Measurements from ENCODE around the gene TAF11L4.

DNA sequence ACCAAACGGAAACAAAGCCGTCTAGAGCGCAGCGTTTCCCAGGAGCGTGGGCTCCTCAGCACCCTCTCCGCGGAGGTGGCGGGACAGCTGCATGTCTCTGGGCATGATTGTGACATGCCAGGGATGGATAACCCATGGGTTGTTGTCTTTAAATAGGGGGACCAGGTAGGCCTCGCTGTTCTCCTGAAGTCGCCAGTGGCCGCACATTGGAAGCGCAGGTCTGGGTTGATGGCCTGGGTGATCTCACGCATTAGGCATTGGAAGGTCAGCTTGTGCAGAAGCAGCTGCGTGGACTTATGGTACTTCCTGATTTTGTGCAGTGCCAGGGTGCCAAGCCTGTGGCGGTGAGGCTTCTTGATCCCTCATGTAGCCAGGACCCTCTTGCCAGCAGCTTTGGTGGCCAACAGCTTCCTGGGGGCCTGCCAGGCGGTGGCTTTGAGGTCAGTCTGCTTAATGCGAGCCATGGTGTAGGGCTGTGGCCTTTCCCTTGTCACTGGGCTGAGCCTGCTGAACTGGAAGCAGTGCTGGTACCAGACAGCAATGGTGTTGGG lies 9.8 kb upstream of the TAF11L4 start:
- TF ChIP-seq, protein P1, sequence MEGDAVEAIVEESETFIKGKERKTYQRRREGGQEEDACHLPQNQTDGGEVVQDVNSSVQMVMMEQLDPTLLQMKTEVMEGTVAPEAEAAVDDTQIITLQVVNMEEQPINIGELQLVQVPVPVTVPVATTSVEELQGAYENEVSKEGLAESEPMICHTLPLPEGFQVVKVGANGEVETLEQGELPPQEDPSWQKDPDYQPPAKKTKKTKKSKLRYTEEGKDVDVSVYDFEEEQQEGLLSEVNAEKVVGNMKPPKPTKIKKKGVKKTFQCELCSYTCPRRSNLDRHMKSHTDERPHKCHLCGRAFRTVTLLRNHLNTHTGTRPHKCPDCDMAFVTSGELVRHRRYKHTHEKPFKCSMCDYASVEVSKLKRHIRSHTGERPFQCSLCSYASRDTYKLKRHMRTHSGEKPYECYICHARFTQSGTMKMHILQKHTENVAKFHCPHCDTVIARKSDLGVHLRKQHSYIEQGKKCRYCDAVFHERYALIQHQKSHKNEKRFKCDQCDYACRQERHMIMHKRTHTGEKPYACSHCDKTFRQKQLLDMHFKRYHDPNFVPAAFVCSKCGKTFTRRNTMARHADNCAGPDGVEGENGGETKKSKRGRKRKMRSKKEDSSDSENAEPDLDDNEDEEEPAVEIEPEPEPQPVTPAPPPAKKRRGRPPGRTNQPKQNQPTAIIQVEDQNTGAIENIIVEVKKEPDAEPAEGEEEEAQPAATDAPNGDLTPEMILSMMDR (IDR thresholded peaks at IDR 0.05) = no peak
- TF ChIP-seq POLR2A (IDR thresholded peaks at IDR 0.05) = no peak

All from esophagus squamous epithelium (tissue), 4 donors.